LNCaP clone FGC (cell line): ENCODE measurements around the gene CUEDC1.

Experiments used
- DNase-seq: peaks from one replicate; pipeline ENCODE4 v3.0.0-alpha.2; 2011; ENCODE audit warnings: low read depth
- H3K4me3 ChIP-seq: 2 replicates; pipeline ENCODE4 v1.5.1; 2011; ENCODE audit warnings: mild to moderate bottlenecking, low read depth, low read length, control low read depth
- CTCF ChIP-seq: IDR thresholded peaks from 2 replicates; pipeline ENCODE4 v1.5.1; 2012; ENCODE audit warnings: mild to moderate bottlenecking; ENCODE audit not compliant: control insufficient read depth, insufficient read depth; ENCODE audit errors: extremely low read depth

CUEDC1 gene

DNA sequence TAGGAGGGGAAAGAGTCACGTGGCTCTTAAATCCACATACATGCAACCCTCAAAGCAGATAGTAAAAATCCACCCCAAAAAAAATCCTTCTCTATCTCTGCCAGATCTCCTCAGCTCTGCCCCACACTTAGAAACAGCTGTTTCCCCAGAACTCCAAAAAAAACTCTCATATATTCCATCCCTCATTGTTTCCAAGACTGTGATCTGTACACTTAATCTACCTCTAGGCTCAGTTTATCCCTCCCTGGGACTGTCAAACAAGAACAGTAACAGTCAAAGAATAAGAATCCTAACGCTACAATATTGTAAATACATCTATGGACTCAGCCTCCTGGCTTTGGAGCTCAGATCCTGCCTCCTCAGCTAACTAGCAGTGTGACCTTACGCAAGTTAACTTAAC, 11.6 kb downstream of the CUEDC1 start:
- no peak for TF ChIP-seq CTCF
- DNase-seq: no peak
- no peak overlapping the region for H3K4me3 ChIP-seq

GRCh38 chr17:57943140-57943539, 12.1 kb downstream of the CUEDC1 start:
- no peak overlapping the region for H3K4me3 ChIP-seq
- TF ChIP-seq CTCF: no peak
- DNase-seq: no peak

DNA sequence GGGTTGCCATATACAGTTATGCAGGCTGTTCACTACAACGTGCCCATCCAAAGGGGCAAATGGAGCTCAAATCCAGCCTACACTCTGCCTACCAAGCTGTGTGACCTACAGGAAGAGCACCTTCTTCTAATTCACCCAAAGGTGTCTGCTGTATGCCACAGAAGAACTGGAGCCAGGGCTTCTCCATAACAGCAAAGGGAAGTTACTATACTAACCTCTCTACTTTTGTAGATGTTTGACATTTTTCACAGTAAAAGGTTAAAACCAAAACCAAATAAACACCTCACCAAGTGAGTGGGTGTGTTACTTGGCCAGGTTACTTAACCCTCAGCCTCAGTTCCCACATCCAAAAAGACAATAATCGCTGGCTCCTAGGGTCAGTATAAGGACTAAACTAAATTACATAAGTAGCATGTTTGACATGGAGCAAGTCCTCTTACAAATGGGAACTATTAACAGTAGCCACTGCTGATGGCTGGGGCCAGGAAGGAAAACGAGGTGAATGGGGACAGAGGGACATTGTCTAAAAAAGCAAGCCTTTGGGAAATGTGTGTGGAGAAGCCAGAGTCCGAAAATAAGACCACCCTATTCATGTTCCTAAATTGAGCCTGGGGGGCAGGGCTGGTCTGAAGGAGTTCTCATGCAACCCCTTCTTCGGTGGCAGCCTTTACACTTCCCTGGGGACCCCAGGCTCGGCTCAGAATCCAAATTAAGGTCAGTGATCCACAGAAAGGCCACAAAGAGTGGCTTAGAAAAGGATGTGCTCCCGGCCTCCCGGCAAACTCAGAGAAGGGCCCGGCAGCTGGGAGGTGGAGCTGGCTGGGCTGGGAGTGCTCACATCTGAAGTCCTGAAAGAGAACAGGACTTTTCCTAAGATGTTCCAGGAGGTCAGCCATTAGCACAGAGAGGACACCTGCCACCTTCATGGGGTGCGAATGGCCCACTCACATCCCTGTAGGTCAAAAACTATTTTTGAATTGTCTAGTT, 13.5 kb downstream of the CUEDC1 start:
- TF ChIP-seq CTCF: no peak

GRCh38 chr17:57940653-57941329, 14.4 kb downstream of the CUEDC1 start:
- no peak for DNase-seq
- TF ChIP-seq CTCF: no peak
- H3K4me3 ChIP-seq: no peak overlapping the region

More for the DNA sequence above, 13.5 kb downstream of the CUEDC1 start:
- DNase-seq: no peak
- no peak overlapping the region for H3K4me3 ChIP-seq

DNA sequence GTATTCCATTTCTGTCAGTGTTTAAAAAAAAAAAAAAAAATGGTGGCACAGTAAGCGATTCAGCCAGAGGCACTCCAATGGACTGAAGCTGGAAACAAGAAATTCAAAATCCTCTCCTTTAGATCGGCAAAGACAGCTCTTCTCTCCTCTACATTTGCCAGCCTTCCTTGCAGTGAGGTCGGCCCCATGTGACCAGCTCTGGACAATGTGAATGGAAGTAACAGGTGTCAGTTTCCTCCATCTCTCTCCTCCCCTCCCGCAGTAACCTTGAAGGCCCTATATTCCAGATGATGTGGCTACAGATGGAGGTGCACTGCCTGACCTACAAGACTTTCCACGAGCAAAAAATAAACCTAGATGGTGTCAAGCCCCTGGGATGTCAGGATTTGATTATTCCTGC, 15.0 kb downstream of the CUEDC1 start:
- TF ChIP-seq CTCF: no peak
- DNase-seq: no peak
- no peak overlapping the region for H3K4me3 ChIP-seq

DNA sequence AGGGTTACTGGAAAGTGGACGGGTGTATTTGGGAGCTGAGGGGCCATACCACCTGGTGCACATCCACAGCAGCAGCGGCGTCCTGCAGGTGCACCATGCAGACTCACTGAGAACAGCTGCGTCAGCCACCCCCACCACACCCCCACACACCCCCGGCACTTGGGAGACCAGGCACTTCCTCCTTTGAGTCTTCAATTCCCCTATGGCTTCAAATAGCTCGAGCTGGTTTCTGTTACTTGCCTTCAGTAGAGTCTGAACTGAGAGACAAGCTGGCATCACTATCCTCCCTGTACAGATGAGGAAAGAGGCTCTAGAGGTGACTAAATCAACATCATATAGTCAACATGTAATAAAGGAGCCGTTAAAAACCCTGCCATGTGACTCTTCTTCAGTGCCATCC, 15.4 kb downstream of the CUEDC1 start:
- peak; percentile 41 for DNase-seq
- no peak overlapping the region for H3K4me3 ChIP-seq
- TF ChIP-seq CTCF: no peak
